ENCODE data around the gene EEF1G. TPM values are rescaled to one million over a fixed set of nuclear protein-coding genes. Genes with fewer than 3 reads are reported as not detected.

EEF1G gene
- total RNA-seq, 1 donor = 1,049 TPM

- H4K20me1 ChIP-seq (ENCODE audit: insufficient read depth, low read length) = peaks cover 2% of the 10 kb centered on the region
- H3K79me2 ChIP-seq (ENCODE audit: insufficient read depth, low read length) = peaks cover 11% of the 10 kb centered on the region
- H3K4me3 ChIP-seq (ENCODE audit: insufficient read depth, low read length) = peak overlapping the region; percentile 92
- peak overlapping the region; percentile 98 for H3K4me2 ChIP-seq (ENCODE audit: insufficient read depth, low read length)
- peaks cover 11% of the 10 kb centered on the region for H3K4me1 ChIP-seq (ENCODE audit: insufficient read depth, low read length)
- H3K36me3 ChIP-seq (ENCODE audit: insufficient read depth, low read length) = peaks cover 29% of the 10 kb centered on the region
- peak overlapping the region; percentile 45 for H3K27ac ChIP-seq (ENCODE audit: low read depth, low read length)
- peak overlapping the region; percentile 51 for H2AFZ ChIP-seq (ENCODE audit: low read length)
- H3K9me3 ChIP-seq (ENCODE audit: low read depth, low read length) = no peaks in the 10 kb centered on the region
- no peaks in the 10 kb centered on the region for H3K27me3 ChIP-seq (ENCODE audit: insufficient read depth, low read length)
- TF ChIP-seq CTCF (IDR thresholded peaks at IDR 0.05; ENCODE audit: extremely low read depth, low read depth, low read length) = no peak
- DNase-seq (ENCODE audit: insufficient read length, low spot score, missing footprints) = peak; percentile 85
Observed at GRCh38 chr11:62613291-62613778, 39.6 kb upstream of the EEF1G start.

GRCh38 chr11:62612366-62613290, 38.9 kb upstream of the EEF1G start, which contains the start of the genes EML3 and ROM1:
Gene EML3 (minus strand): TSS chr11:62612775. CDS start chr11:62612457, 318 bp downstream.
Gene ROM1 (plus strand): TSS chr11:62613257. CDS start chr11:62613282, 25 bp downstream.
- Histone ChIP-seq H3K4me2 (ENCODE audit: insufficient read depth, low read length) (peak within 1 kb of the TSS; percentile 98), H3K4me3 (ENCODE audit: insufficient read depth, low read length) (peak within 1 kb of the TSS; percentile 92), H3K4me1 (ENCODE audit: insufficient read depth, low read length) (peaks cover 11% of the 10 kb centered on the region), H3K27me3 (ENCODE audit: insufficient read depth, low read length) (no peaks in the 10 kb centered on the region), H3K79me2 (ENCODE audit: insufficient read depth, low read length) (peaks cover 11% of the 10 kb centered on the region), H3K36me3 (ENCODE audit: insufficient read depth, low read length) (peaks cover 32% of the 10 kb centered on the region), H4K20me1 (ENCODE audit: insufficient read depth, low read length) (peaks cover 2% of the 10 kb centered on the region), H3K27ac (ENCODE audit: low read depth, low read length) (peak within 1 kb of the TSS; percentile 83), H3K9me3 (ENCODE audit: low read depth, low read length) (no peaks in the 10 kb centered on the region), H2AFZ (ENCODE audit: low read length) (peak within 1 kb of the TSS; percentile 94)
- DNase-seq (ENCODE audit: insufficient read length, low spot score, missing footprints) = peak; percentile 99
- peak; percentile 55 for TF ChIP-seq CTCF (IDR thresholded peaks at IDR 0.05; ENCODE audit: extremely low read depth, low read depth, low read length)

GRCh38 chr11:62611705-62612365, 38.1 kb upstream of the EEF1G start:
- Histone ChIP-seq H2AFZ (ENCODE audit: low read length) (peak overlapping the region; percentile 94), H3K27me3 (ENCODE audit: insufficient read depth, low read length) (no peaks in the 10 kb centered on the region), H3K27ac (ENCODE audit: low read depth, low read length) (peak overlapping the region; percentile 83), H3K9me3 (ENCODE audit: low read depth, low read length) (no peaks in the 10 kb centered on the region), H3K4me1 (ENCODE audit: insufficient read depth, low read length) (peaks cover 11% of the 10 kb centered on the region), H4K20me1 (ENCODE audit: insufficient read depth, low read length) (peaks cover 2% of the 10 kb centered on the region), H3K4me3 (ENCODE audit: insufficient read depth, low read length) (peak overlapping the region; percentile 92), H3K36me3 (ENCODE audit: insufficient read depth, low read length) (peaks cover 32% of the 10 kb centered on the region), H3K4me2 (ENCODE audit: insufficient read depth, low read length) (peak overlapping the region; percentile 98), H3K79me2 (ENCODE audit: insufficient read depth, low read length) (peaks cover 11% of the 10 kb centered on the region)
- TF ChIP-seq CTCF (IDR thresholded peaks at IDR 0.05; ENCODE audit: extremely low read depth, low read depth, low read length) = no peak
- DNase-seq (ENCODE audit: insufficient read length, low spot score, missing footprints) = peak; percentile 96
